ENCODE results near the gene MFAP5.

- TF ChIP-seq CTCF (IDR thresholded peaks at IDR 0.05) (no peak), POLR2A (IDR thresholded peaks at IDR 0.05) (no peak)
Observed at GRCh38 chr12:8603286-8603685, 59.3 kb downstream of the MFAP5 start.
